GM21423 (cell line): Measurements from ENCODE around the gene ADCK2.
A peak's percentile ranks its signal among the peaks of the same experiment; 100 is the strongest.
"Not testable (repeated sequence)": the region's sequence is repeated elsewhere in the genome, so short reads cannot be mapped to it uniquely, and the experiment has no call there.

ENCODE experiments used
- ATAC-seq: cut with Tn5 transposase; IDR thresholded peaks from one replicate; pipeline ENCODE4 v1.9.1; 2021; ENCODE audit warnings: mild to moderate bottlenecking, moderate library complexity; ENCODE audit not compliant: unreplicated experiment

The ADCK2 gene

DNA sequence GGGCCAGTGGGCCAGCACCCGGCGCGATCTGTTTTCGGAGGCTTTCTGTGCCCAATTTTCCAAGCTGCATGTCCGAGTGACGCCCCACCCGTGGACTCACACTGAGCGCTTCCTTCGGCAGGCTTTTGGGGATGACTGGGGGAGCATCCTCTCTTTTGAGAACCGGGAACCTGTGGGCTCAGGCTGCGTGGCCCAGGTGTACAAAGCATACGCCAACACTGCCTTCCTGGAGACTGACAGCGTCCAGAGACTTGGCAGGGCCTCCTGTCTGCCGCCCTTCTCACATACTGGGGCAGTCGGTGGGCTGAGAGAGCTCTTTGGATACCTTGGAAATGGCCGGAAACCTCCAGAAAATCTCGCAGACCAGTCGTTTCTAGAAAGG, 1.0 kb downstream of the ADCK2 start:
- ATAC-seq = no peak

DNA sequence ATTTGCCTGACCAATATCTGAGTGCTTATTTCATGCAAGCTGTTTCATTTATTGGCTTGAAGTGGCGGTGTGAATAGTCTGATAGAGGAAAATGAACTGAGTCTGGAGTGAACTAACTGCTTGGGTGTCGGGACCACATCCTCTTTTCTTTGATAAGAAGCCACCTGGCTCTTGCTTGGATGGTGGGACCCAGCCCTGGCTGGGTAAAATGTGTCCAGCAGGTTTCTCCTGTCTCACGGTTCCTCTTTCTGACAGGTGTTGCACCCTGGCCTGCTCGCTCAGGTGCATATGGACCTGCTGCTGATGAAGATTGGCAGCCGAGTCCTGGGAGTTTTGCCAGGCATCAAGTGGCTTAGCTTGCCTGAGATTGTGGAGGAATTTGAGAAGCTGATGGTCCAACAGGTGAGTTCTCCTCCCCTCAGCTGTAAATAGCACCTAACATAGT, 1.6 kb downstream of the ADCK2 start:
- ATAC-seq = peak; percentile 23

DNA sequence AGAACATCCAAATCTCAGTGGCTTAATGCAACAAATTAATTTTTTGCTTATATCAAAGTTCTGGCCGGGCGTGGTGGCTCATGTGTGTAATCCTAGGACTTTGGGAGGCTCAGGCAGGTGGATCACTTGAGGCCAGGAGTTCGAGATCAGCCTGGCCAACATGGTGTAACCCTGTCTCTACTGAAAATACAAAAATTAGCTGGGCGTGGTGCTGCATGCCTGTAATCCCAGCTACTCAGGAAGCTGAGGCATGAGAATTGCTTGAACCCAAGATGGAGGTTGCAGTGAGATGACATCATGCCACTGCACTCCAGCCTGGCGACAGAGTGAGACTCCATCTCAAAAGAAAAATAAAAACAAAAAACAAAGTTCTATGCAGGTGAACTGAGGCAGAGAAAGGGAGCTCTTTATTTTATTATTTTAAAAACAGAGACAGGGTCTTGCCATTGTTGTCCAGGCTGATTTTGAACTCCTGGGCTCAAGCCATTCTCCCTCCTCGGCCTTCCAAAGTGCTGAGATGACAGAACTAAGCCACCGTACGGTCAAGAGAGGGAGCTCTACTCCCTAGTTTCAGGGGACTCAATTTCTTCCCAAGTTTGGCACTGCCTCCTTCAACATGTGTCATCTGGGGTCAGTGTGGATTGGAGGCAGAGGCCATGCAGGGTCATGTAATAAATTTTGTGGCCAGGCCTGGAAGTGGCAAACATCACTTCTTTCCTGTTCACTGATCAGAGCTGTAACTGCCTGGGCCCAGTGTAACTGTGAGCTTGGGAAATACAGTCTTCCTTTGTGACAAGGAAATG, 2.4 kb downstream of the ADCK2 start:
- no peak for ATAC-seq

DNA sequence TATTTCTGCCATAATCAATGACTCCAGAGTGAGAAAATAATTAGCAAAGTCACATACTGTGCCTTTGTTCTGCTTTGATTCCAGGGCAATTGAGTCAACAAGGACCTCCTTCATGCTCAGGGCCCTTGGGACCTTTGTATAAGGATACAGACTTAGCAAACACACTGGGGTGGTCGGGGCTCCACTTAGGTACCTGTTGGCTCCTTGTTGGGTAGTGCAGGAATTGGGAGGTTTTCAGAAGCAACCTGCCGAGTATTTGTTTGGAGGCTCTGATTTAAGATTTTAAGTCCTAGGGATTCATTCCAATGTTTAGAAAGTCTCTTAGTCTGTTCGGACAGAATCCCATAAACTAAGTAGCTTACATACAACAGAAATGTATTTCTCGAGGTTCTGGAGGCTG, 3.0 kb downstream of the ADCK2 start:
- no peak for ATAC-seq

- ATAC-seq = peak; percentile 49
These were observed 3.6 kb downstream of the ADCK2 start for GRCh38 chr7:140676306-140676705.

DNA sequence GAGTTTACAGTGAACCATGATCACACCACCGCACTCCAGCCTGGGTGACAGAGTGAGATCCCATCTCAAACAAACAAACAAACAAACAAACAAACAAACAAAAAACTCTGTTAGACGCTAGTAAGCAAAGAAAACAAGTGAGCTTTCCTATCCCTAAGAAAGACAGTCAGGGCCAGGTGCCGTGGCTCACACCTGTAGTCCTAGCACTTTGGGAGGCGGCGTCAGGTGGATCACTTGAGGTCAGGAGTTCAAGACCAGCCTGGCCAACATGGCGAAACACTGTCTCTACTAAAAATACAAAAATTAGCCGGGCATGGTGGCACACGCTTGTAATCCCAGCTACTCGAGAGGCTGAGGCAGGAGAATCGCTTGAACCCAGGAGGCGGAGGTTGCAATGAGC, 4.2 kb downstream of the ADCK2 start:
- not testable (repeated sequence) for ATAC-seq

GRCh38 chr7:140677496-140677895, 4.8 kb downstream of the ADCK2 start:
- no peak for ATAC-seq

- ATAC-seq = no peak
These were observed 5.5 kb downstream of the ADCK2 start for GRCh38 chr7:140678081-140678815.

GRCh38 chr7:140678816-140679130, 6.0 kb downstream of the ADCK2 start:
- ATAC-seq = no peak

GRCh38 chr7:140679186-140679585, 6.4 kb downstream of the ADCK2 start:
- ATAC-seq = no peak

DNA sequence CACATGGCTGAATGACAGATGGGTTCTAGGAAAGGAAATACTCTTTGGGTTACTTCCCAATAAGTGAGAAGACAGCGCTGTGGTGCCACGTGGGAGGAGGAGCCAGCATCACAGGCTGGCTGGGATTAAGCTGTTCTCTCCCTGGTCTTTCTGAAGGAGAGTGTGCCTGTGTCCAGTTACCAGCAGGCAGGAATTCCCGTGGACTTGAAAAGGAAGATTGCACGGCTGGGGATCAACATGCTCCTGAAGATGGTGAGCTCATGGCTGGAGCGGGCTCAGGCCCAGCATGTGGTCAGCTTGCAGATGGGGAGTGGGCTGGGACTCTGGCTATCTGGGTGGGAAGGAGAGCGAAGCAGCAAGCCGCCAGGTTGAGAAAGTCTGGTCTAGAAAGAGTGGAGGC, 8.1 kb downstream of the ADCK2 start:
- ATAC-seq = no peak

- ATAC-seq = no peak
These were observed 9.0 kb downstream of the ADCK2 start for GRCh38 chr7:140681766-140682165.

DNA sequence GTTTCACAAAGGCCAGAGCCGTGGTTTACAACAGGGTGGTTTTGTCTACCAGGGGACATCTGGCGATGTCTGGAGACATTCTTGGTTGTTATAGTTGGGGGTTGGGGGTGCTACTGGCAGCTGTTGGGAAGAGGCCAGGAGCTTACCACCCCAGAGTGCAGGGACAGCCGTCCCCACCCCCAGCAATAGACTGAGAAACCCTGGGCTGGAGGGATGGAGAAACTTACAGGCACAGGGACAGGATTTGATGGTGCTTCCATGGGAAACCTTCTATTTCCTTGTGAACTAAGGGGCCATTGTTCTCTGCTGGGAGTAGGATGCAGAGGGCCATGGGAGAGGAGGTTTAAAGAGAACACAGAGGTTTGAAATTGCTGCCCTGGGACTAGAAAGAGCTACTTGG, 10.9 kb downstream of the ADCK2 start:
- no peak for ATAC-seq

GRCh38 chr7:140684066-140684950, 11.6 kb downstream of the ADCK2 start:
- no peak for ATAC-seq

DNA sequence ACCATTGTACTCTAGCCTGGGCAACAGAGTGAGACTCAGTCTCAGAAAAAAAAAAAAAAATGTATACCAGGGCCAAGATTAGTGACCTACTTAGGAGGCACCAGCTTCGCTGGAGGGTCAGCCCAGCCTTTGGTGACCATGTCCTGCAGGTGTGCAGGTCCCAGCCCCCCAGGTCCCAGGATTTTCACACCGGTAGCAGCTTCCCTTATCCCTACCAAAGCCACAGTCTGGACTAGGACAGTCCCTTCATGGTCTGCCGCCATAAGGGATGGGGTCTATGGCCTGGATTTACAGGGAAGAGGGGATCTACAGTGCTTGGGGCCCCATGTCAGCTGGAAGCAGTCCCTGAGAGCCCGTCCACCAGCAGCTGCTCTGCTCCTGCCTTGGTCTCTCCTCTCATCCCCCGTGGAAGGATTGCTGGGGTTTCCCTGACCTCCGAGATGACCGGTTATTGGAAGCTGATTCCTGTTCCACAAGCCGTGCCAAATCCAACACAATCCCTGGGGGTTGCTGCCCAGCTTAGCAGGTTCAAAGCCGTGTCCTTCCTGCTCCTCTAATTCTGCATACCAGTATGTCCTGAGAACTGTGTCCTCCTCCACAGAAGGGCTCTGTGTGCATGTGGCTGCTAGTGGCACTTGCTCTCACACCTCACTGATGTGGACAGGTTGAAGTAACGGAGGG, 12.8 kb downstream of the ADCK2 start:
- no peak for ATAC-seq

DNA sequence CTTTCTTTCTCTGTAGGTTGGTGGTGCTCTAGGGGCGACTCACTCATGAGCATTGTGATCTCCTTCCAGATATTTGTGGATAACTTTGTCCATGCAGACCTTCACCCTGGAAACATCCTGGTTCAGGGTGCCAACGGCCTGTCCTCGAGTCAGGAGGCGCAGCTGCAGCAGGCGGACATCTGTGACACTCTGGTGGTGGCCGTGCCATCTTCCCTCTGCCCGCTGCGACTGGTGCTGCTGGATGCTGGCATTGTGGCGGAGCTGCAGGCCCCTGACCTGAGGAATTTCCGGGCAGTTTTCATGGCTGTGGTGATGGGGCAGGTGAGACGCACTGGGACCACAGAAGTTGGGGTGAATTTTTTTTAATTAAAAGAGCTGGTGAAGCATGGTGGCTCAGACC, 14.2 kb downstream of the ADCK2 start:
- no peak for ATAC-seq

GRCh38 chr7:140688341-140688740, 15.6 kb downstream of the ADCK2 start:
- ATAC-seq = no peak

DNA sequence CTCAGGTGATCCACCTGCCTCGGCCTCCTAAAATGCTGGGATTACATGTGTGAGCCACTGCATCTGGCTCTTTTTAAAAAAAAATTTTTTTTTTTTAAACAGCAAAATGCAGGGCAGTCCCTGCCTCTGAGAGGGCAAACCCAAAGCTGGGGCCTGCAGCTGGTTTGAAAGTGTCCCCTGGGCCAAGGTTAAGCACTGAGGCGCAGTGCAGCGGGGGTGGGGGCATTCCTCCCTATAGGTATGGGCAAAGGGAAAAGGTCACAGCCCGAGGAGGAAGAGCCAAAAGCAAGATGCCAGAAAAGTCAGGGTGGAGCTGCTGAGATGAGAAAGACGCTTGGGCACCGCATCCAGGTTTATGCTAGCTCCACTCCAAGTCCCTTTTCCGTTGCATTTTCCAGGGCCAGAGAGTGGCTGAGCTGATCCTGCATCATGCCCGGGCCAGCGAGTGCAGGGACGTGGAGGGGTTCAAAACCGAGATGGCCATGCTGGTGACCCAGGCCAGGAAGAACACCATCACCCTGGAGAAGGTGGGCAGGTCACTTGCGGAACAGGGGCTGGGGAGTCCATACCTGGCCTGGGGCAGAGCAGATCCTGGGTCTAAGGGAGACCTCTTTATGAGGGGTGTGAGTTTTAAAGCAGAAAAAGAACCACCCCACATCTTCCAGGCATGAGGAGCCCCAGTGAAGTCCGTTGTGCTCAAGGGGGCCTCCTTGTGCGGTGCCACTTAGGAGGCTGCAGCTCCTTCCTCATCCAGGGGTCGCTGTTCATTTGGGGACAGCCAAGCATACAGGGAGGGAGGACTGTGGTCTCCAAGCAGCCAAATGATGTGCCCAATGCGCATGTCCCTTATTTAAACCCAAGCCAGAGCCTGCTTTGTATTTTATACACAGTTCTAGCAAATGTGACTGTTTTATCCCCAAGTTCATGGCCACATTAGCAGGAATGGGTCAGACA, 16.7 kb downstream of the ADCK2 start:
- ATAC-seq = no peak

GRCh38 chr7:140691376-140692045, 18.8 kb downstream of the ADCK2 start:
- no peak for ATAC-seq
